Measurements from ENCODE around the gene SLC6A18.
"Not testable (repeated sequence)": the region's sequence is repeated elsewhere in the genome, so short reads cannot be mapped to it uniquely, and the experiment has no call there.

The SLC6A18 gene

GRCh38 chr5:1216918-1217295 is 8.3 kb upstream of the SLC6A18 start:
- DNase-seq: no peak

- DNase-seq: no peak
These were observed 7.5 kb upstream of the SLC6A18 start for GRCh38 chr5:1217596-1218206.

GRCh38 chr5:1218351-1219080 is 6.7 kb upstream of the SLC6A18 start:
- DNase-seq: no peak

GRCh38 chr5:1219098-1219767 is 5.9 kb upstream of the SLC6A18 start:
- no peak for DNase-seq

- DNase-seq: no peak
These were observed 5.4 kb upstream of the SLC6A18 start for GRCh38 chr5:1219768-1220100.

GRCh38 chr5:1220351-1220750 is 4.8 kb upstream of the SLC6A18 start:
- DNase-seq: no peak

- no peak for DNase-seq
These were observed 4.3 kb upstream of the SLC6A18 start for GRCh38 chr5:1220831-1221230.

GRCh38 chr5:1221721-1222120 is 3.5 kb upstream of the SLC6A18 start:
- DNase-seq: no peak

GRCh38 chr5:1222147-1222546 is 3.0 kb upstream of the SLC6A18 start:
- DNase-seq: no peak

GRCh38 chr5:1222621-1223277 is 2.4 kb upstream of the SLC6A18 start:
- no peak for DNase-seq

- no peak for DNase-seq
These were observed 1.9 kb upstream of the SLC6A18 start for GRCh38 chr5:1223278-1223670.

GRCh38 chr5:1224631-1225030 is 550 bp upstream of the SLC6A18 start:
- DNase-seq: no peak

- no peak for DNase-seq
These were observed 1.1 kb downstream of the SLC6A18 start for GRCh38 chr5:1226231-1226630.

GRCh38 chr5:1226839-1227581 is 1.8 kb downstream of the SLC6A18 start:
- no peak for DNase-seq

GRCh38 chr5:1227667-1228066 is 2.5 kb downstream of the SLC6A18 start:
- no peak for DNase-seq

- DNase-seq: no peak
These were observed 2.9 kb downstream of the SLC6A18 start for GRCh38 chr5:1228120-1228519.

GRCh38 chr5:1229023-1229422 is 3.8 kb downstream of the SLC6A18 start:
- DNase-seq: not testable (repeated sequence)

- no peak for DNase-seq
These were observed 4.6 kb downstream of the SLC6A18 start for GRCh38 chr5:1229822-1230221.

GRCh38 chr5:1230551-1230950 is 5.4 kb downstream of the SLC6A18 start:
- no peak for DNase-seq

- no peak for DNase-seq
These were observed 6.2 kb downstream of the SLC6A18 start for GRCh38 chr5:1231354-1231905.

- no peak for DNase-seq
These were observed 7.6 kb downstream of the SLC6A18 start for GRCh38 chr5:1232780-1233179.

GRCh38 chr5:1235379-1235778 is 10.2 kb downstream of the SLC6A18 start:
- DNase-seq: no peak

- no peak for DNase-seq
These were observed 10.7 kb downstream of the SLC6A18 start for GRCh38 chr5:1235838-1236237.

All from activated T-cell treated with anti-CD3 and anti-CD28 coated beads for 4 hours (primary cell).